H9 (cell line): ENCODE results near the gene AGR3. TPM values are rescaled to one million over a fixed set of nuclear protein-coding genes. Genes with fewer than 3 reads are reported as not detected.

ENCODE experiments used
- DNase-seq: peaks from one replicate; pipeline ENCODE4 v3.0.0-alpha.2; 2017
- H2AFZ ChIP-seq: one replicate; pipeline ENCODE4 v1.6.1; 2013; ENCODE audit warnings: mild to moderate bottlenecking, low read length, control low read depth, moderate library complexity
- H2AK5ac ChIP-seq: 2 replicates; pipeline ENCODE4 v1.6.1; 2013; ENCODE audit warnings: low read length, control low read depth, mixed read lengths; ENCODE audit not compliant: insufficient read length
- H2BK120ac ChIP-seq: one replicate; pipeline ENCODE4 v1.6.1; 2013; ENCODE audit warnings: low read depth, mild to moderate bottlenecking, low read length, control low read depth, inconsistent platforms; ENCODE audit not compliant: poor library complexity, severe bottlenecking
- H2BK12ac ChIP-seq: 2 replicates; pipeline ENCODE4 v1.6.1; 2013; ENCODE audit warnings: low read length, control low read depth, mixed read lengths, low read depth; ENCODE audit not compliant: insufficient read length
- H2BK15ac ChIP-seq: 2 replicates; pipeline ENCODE4 v1.6.1; 2013; ENCODE audit warnings: low read depth, low read length, control low read depth
- H2BK20ac ChIP-seq: one replicate; pipeline ENCODE4 v1.6.1; 2013; ENCODE audit warnings: low read depth, mild to moderate bottlenecking, low read length, control low read depth, inconsistent platforms; ENCODE audit not compliant: poor library complexity, severe bottlenecking
- H2BK5ac ChIP-seq: 2 replicates; pipeline ENCODE4 v1.6.1; 2013; ENCODE audit warnings: low read length, control low read depth, mixed read lengths; ENCODE audit not compliant: insufficient read length
- H3K14ac ChIP-seq: 2 replicates; pipeline ENCODE4 v1.6.1; 2013; ENCODE audit warnings: low read length, control low read depth; ENCODE audit not compliant: insufficient read depth
- H3K18ac ChIP-seq: 2 replicates; pipeline ENCODE4 v1.6.1; 2013; ENCODE audit warnings: low read depth, mild to moderate bottlenecking, mixed read lengths, low read length, control low read depth; ENCODE audit not compliant: insufficient read length
- H3K23ac ChIP-seq: 2 replicates; pipeline ENCODE4 v1.6.1; 2013; ENCODE audit warnings: low read length, control low read depth, mixed read lengths, low read depth; ENCODE audit not compliant: insufficient read length
- H3K23me2 ChIP-seq: 2 replicates; pipeline ENCODE4 v1.6.1; 2013; ENCODE audit warnings: low read depth, mild to moderate bottlenecking, mixed read lengths, low read length, control low read depth; ENCODE audit not compliant: insufficient read length, poor library complexity, severe bottlenecking
- H3K27ac ChIP-seq: 2 replicates; pipeline ENCODE4 v1.5.1; 2013; ENCODE audit warnings: low read length, control low read depth, mixed read lengths, low read depth; ENCODE audit not compliant: insufficient read length
- H3K27me3 ChIP-seq: 2 replicates; pipeline ENCODE4 v1.6.1; 2013; ENCODE audit warnings: low read length, control low read depth, inconsistent platforms; ENCODE audit not compliant: insufficient read depth
- H3K4ac ChIP-seq: 2 replicates; pipeline ENCODE4 v1.6.1; 2013; ENCODE audit warnings: low read depth, mild to moderate bottlenecking, control low read depth, inconsistent platforms, low read length, moderate library complexity
- H3K4me1 ChIP-seq: 2 replicates; pipeline ENCODE4 v1.6.1; 2013; ENCODE audit warnings: low read length, control low read depth, inconsistent platforms; ENCODE audit not compliant: insufficient read depth
- H3K4me2 ChIP-seq: 2 replicates; pipeline ENCODE4 v1.6.1; 2013; ENCODE audit warnings: low read length, control low read depth, mixed read lengths; ENCODE audit not compliant: insufficient read length, insufficient read depth
- H3K56ac ChIP-seq: 2 replicates; pipeline ENCODE4 v1.6.1; 2013; ENCODE audit warnings: low read depth, mild to moderate bottlenecking, mixed read lengths, low read length, control low read depth; ENCODE audit not compliant: insufficient read length
- H3K79me1 ChIP-seq: 2 replicates; pipeline ENCODE4 v1.6.1; 2013; ENCODE audit warnings: low read depth, mild to moderate bottlenecking, moderate library complexity, low read length, control low read depth, inconsistent platforms; ENCODE audit not compliant: insufficient read depth, poor library complexity, severe bottlenecking
- H3K79me2 ChIP-seq: 2 replicates; pipeline ENCODE4 v1.6.1; 2013; ENCODE audit warnings: low read length, control low read depth, inconsistent platforms; ENCODE audit not compliant: insufficient read depth
- H3K9ac ChIP-seq: 2 replicates; pipeline ENCODE4 v1.6.1; 2013; ENCODE audit warnings: low read length, control low read depth, mixed read lengths; ENCODE audit not compliant: insufficient read length; ENCODE audit errors: extremely low read depth
- H3K9me3 ChIP-seq: one replicate; pipeline ENCODE4 v1.6.1; 2013; ENCODE audit warnings: low read depth, low read length, inconsistent platforms; ENCODE audit not compliant: control insufficient read depth
- H3T11ph ChIP-seq: one replicate; pipeline ENCODE4 v1.6.1; 2013; ENCODE audit warnings: mild to moderate bottlenecking, low read length, control low read depth, inconsistent platforms
- H4K20me1 ChIP-seq: one replicate; pipeline ENCODE4 v1.6.1; 2013; ENCODE audit not compliant: control insufficient read depth, insufficient read length, insufficient read depth
- H4K5ac ChIP-seq: 2 replicates; pipeline ENCODE4 v1.6.1; 2013; ENCODE audit warnings: low read depth, mild to moderate bottlenecking, mixed read lengths, low read length, control low read depth; ENCODE audit not compliant: insufficient read length
- H4K8ac ChIP-seq: replicated peaks from 2 replicates; pipeline ENCODE4 v1.6.1; 2013; ENCODE audit warnings: low read length, control low read depth, mixed read lengths, low read depth; ENCODE audit not compliant: insufficient read length
- H4K91ac ChIP-seq: 2 replicates; pipeline ENCODE4 v1.6.1; 2013; ENCODE audit warnings: low read depth, mild to moderate bottlenecking, moderate library complexity, mixed read lengths, low read length, control low read depth; ENCODE audit not compliant: insufficient read length
- H3K27ac Mint-ChIP-seq, 3 experiments: 2 replicates in 2 of 3; 3 replicates in 1 of 3; pipeline ENCODE4 v1.8.0; 2020 to 2021; ENCODE audit warnings: mixed read lengths in 3 of 3, mild to moderate bottlenecking in 1 of 3, moderate library complexity in 1 of 3
- H3K27me3 Mint-ChIP-seq: 2 replicates; pipeline ENCODE4 v1.8.0; 2021; ENCODE audit warnings: low read depth, mild to moderate bottlenecking, moderate library complexity, mixed read lengths
- H3K36me3 Mint-ChIP-seq, 3 experiments: 2 replicates in 2 of 3; 3 replicates in 1 of 3; pipeline ENCODE4 v1.8.0; 2020 to 2021; ENCODE audit warnings: low read depth in 3 of 3, mixed read lengths in 3 of 3; ENCODE audit not compliant: insufficient read depth in 1 of 3
- H3K4me1 Mint-ChIP-seq, 2 experiments: 2 replicates each; pipeline ENCODE4 v1.8.0; 2020; ENCODE audit warnings: mixed read lengths in 2 of 2
- H3K4me3 Mint-ChIP-seq, 2 experiments: 2 replicates in 1 of 2; 3 replicates in 1 of 2; pipeline ENCODE4 v1.8.0; 2020 to 2021; ENCODE audit warnings: mild to moderate bottlenecking in 2 of 2, mixed read lengths in 2 of 2, moderate library complexity in 1 of 2
- H3K9me3 Mint-ChIP-seq, 2 experiments: 2 replicates in 1 of 2; 3 replicates in 1 of 2; pipeline ENCODE4 v1.8.0; 2020; ENCODE audit warnings: mild to moderate bottlenecking in 2 of 2, mixed read lengths in 2 of 2, moderate library complexity in 1 of 2
- WGBS: extraction: QIAGEN DNeasy Blood & Tissue Kit; methylation state at CpG from one replicate; pipeline ENCODE4 v1.1.7; 2013; ENCODE audit warnings: missing lambda C conversion rate, low lambda C conversion rate, mixed read lengths; ENCODE audit not compliant: insufficient read length; ENCODE audit errors: extremely low coverage; 5-methylcytosine and 5-hydroxymethylcytosine counted together
- total RNA-seq: library from RNA; stranded (reverse); gene quantifications from 2 replicates; pipeline ENCODE4 v1.2.1, GENCODE V29; 2021
- TF ChIP-seq, protein P1 (sequence below): fragments of 200-600 bp; sonication (generic); conservative IDR thresholded peaks from 3 replicates; pipeline ENCODE4 v1.8.0; 2021; ENCODE audit warnings: antibody characterized with exemption, mild to moderate bottlenecking

The AGR3 gene
- total RNA-seq, 1 experiment from 2014 or later, result not detected

DNA sequence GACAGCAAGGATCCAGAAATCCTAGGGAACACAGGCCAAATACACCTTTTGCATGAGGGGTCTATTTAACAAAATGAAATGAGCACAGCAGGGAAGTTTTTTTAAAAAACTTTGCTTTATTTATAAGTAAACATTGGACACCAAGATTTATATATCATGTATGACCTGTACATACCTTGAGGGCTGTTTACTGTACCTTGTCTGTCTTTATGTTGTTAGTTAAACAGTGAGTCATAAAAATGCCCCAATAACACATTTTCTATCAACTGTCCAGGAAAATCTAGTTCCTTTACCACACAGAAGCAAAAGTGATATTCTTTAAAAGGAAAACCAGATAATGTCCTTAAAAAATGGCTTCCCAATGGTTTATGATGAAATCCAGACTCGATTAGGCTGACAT is 45.1 kb upstream of the AGR3 start:
- no peak overlapping the region for H3T11ph ChIP-seq
- Mint-ChIP-seq H3K4me1 (peaks cover 1 to 3% of the 10 kb centered on the region in 2 experiments; a peak in 2 of 4 replicates), H3K4me3 (no peak overlapping the region), H3K27me3 (no peaks in the 10 kb centered on the region), H3K27ac (no peak overlapping the region), H3K9me3 (no peaks in the 10 kb centered on the region; a peak in 1 of 5 replicates), H3K36me3 (no peaks in the 10 kb centered on the region; a peak in 1 of 7 replicates)
- H2BK12ac ChIP-seq, result no peak overlapping the region
- H3K4ac ChIP-seq, result no peak overlapping the region
- no peak overlapping the region for H3K23ac ChIP-seq
- H3K56ac ChIP-seq, result no peak overlapping the region
- H3K4me1 ChIP-seq, result no peaks in the 10 kb centered on the region
- H3K9ac ChIP-seq, result no peak overlapping the region
- H2BK15ac ChIP-seq, result no peak overlapping the region
- H3K79me2 ChIP-seq, result no peaks in the 10 kb centered on the region
- no peak overlapping the region for H2BK5ac ChIP-seq
- no peak overlapping the region for H3K18ac ChIP-seq
- no peak overlapping the region for H2BK20ac ChIP-seq
- no peak overlapping the region for H3K27ac ChIP-seq
- H4K8ac ChIP-seq, result no peak overlapping the region
- no peaks in the 10 kb centered on the region for H3K27me3 ChIP-seq
- WGBS, result no CpG with 5 or more reads among the region's 1 CpG
- H4K91ac ChIP-seq, result no peak overlapping the region
- H3K79me1 ChIP-seq, result no peaks in the 10 kb centered on the region
- TF ChIP-seq, protein P1, sequence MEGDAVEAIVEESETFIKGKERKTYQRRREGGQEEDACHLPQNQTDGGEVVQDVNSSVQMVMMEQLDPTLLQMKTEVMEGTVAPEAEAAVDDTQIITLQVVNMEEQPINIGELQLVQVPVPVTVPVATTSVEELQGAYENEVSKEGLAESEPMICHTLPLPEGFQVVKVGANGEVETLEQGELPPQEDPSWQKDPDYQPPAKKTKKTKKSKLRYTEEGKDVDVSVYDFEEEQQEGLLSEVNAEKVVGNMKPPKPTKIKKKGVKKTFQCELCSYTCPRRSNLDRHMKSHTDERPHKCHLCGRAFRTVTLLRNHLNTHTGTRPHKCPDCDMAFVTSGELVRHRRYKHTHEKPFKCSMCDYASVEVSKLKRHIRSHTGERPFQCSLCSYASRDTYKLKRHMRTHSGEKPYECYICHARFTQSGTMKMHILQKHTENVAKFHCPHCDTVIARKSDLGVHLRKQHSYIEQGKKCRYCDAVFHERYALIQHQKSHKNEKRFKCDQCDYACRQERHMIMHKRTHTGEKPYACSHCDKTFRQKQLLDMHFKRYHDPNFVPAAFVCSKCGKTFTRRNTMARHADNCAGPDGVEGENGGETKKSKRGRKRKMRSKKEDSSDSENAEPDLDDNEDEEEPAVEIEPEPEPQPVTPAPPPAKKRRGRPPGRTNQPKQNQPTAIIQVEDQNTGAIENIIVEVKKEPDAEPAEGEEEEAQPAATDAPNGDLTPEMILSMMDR, result no peak
- H4K5ac ChIP-seq, result no peak overlapping the region
- H4K20me1 ChIP-seq, result no peaks in the 10 kb centered on the region
- H2AFZ ChIP-seq, result no peak overlapping the region
- no peak overlapping the region for H2AK5ac ChIP-seq
- H3K4me2 ChIP-seq, result no peak overlapping the region
- DNase-seq, result no peak
- H3K14ac ChIP-seq, result no peak overlapping the region
- no peaks in the 10 kb centered on the region for H3K9me3 ChIP-seq
- no peaks in the 10 kb centered on the region for H3K23me2 ChIP-seq
- H2BK120ac ChIP-seq, result no peak overlapping the region
